GM12878 (cell line): Measurements from ENCODE around the gene HYCC1. TPM values are rescaled to one million over a fixed set of nuclear protein-coding genes. Genes with fewer than 3 reads are reported as not detected.
A peak's percentile ranks its signal among the peaks of the same experiment; 100 is the strongest.

ENCODE experiments used
- BMI1 ChIP-seq: fragments of 450-650 bp; IDR thresholded peaks from 2 replicates; pipeline ENCODE4 v1.6.1; 2016; ENCODE audit warnings: mild to moderate bottlenecking, moderate library complexity, borderline replicate concordance
- BRCA1 ChIP-seq: IDR thresholded peaks from 2 replicates; pipeline ENCODE4 v1.6.1; 2011; ENCODE audit warnings: low read depth, low read length, improper control_type of control experiment
- CBFB ChIP-seq: IDR thresholded peaks from 2 replicates; pipeline ENCODE4 v1.6.1; 2016; ENCODE audit warnings: antibody characterized with exemption, low read depth
- FOXM1 ChIP-seq: IDR thresholded peaks from 2 replicates; pipeline ENCODE4 v1.6.1; 2012; ENCODE audit warnings: low read depth, mild to moderate bottlenecking, inconsistent platforms, low read length, moderate library complexity
- NBN ChIP-seq: fragments of 450-650 bp; IDR thresholded peaks from 2 replicates; pipeline ENCODE4 v1.6.1; 2016
- NFYA ChIP-seq: IDR thresholded peaks from 2 replicates; pipeline ENCODE4 v1.6.1; 2011; ENCODE audit warnings: low read depth, mild to moderate bottlenecking, low read length, improper control_type of control experiment, borderline replicate concordance
- NR2C1 ChIP-seq: fragments of 450-650 bp; IDR thresholded peaks from 2 replicates; pipeline ENCODE4 v1.6.1; 2017; ENCODE audit warnings: antibody characterized with exemption, mild to moderate bottlenecking, moderate library complexity
- POLR2A ChIP-seq: IDR thresholded peaks from 2 replicates; pipeline ENCODE4 v1.6.1; 2011; ENCODE audit warnings: low read depth, mild to moderate bottlenecking, low read length
- POU2F2 ChIP-seq: IDR thresholded peaks from 3 replicates; pipeline ENCODE4 v1.6.1; 2011; ENCODE audit warnings: low read depth, mild to moderate bottlenecking, low read length, borderline replicate concordance
- STAT3 ChIP-seq: IDR thresholded peaks from 2 replicates; pipeline ENCODE4 v1.6.1; 2011; ENCODE audit warnings: low read depth, low read length, improper control_type of control experiment
- TCF7 ChIP-seq: IDR thresholded peaks from 2 replicates; pipeline ENCODE4 v1.6.1; 2014; ENCODE audit warnings: antibody characterized with exemption, borderline replicate concordance
- ZNF217 ChIP-seq: fragments of 450-650 bp; IDR thresholded peaks from 2 replicates; pipeline ENCODE4 v1.6.1; 2017; ENCODE audit warnings: antibody characterized with exemption, mild to moderate bottlenecking
- ZZZ3 ChIP-seq: IDR thresholded peaks from 2 replicates; pipeline ENCODE4 v1.6.1; 2011; ENCODE audit warnings: low read depth; ENCODE audit not compliant: control insufficient read depth, insufficient read length
- polyA plus RNA-seq, 11 experiments: library from polyadenylated mRNA; depleted of rRNA in 4 of 11; unstranded in 6 of 11; stranded (reverse) in 5 of 11; fragments of >200 nt; fragmentation: Nextera tagmentation in 4 of 11; fragmentation: Illumina TruSeq in 1 of 11; extraction: Ambion mirVana in 4 of 11; extraction: Trizol in 1 of 11; gene quantifications; 1 replicate in 1 of 11; 2 replicates in 10 of 11; pipeline versions ENCODE4 v1.2.1 to v1.2.3, GENCODE V29; 2011 to 2016; ENCODE audit warnings: inconsistent platforms in 2 of 11, missing spikeins in 2 of 11, low read depth in 1 of 11
- total RNA-seq, 4 experiments: library from RNA; depleted of rRNA in 3 of 4; stranded (reverse); fragments of >200 nt in 3 of 4; fragmentation: Illumina TruSeq in 1 of 4; extraction: Trizol in 1 of 4; gene quantifications; 2 replicates each; pipeline versions ENCODE4 v1.2.1 to v1.2.3, GENCODE V29; 2013 to 2021
- TF ChIP-seq, protein P1 (sequence below): fragments of 450-650 bp; IDR thresholded peaks from 2 replicates; pipeline ENCODE4 v1.6.1; 2016; ENCODE audit warnings: mild to moderate bottlenecking
- TF ChIP-seq, protein P2 (sequence below): IDR thresholded peaks from 2 replicates; pipeline ENCODE4 v1.6.1; 2012; ENCODE audit warnings: low read depth, low read length, improper control_type of control experiment
- TF ChIP-seq, protein P3 (sequence below): fragments of 150-350 bp; IDR thresholded peaks from 2 replicates; pipeline ENCODE4 v1.6.1; 2014; ENCODE audit warnings: mild to moderate bottlenecking, low read depth, low read length
- TF ChIP-seq, protein P4 (sequence below): fragments of 450-650 bp; IDR thresholded peaks from 2 replicates; pipeline ENCODE4 v1.6.1; 2017; ENCODE audit warnings: antibody characterized with exemption, mild to moderate bottlenecking, moderate library complexity
- TF ChIP-seq, protein P5 (sequence below): fragments of 450-650 bp; IDR thresholded peaks from 2 replicates; pipeline ENCODE4 v1.6.1; 2018; ENCODE audit warnings: mild to moderate bottlenecking, low read depth, moderate library complexity; ENCODE audit not compliant: partially characterized antibody

HYCC1 gene
- total and polyA plus RNA-seq, 10 of the 15 experiments (the other 5 are each of a cell fraction or from before 2014, with no cell fraction given), result 8.5 to 62.9 (median 33.1) TPM

DNA sequence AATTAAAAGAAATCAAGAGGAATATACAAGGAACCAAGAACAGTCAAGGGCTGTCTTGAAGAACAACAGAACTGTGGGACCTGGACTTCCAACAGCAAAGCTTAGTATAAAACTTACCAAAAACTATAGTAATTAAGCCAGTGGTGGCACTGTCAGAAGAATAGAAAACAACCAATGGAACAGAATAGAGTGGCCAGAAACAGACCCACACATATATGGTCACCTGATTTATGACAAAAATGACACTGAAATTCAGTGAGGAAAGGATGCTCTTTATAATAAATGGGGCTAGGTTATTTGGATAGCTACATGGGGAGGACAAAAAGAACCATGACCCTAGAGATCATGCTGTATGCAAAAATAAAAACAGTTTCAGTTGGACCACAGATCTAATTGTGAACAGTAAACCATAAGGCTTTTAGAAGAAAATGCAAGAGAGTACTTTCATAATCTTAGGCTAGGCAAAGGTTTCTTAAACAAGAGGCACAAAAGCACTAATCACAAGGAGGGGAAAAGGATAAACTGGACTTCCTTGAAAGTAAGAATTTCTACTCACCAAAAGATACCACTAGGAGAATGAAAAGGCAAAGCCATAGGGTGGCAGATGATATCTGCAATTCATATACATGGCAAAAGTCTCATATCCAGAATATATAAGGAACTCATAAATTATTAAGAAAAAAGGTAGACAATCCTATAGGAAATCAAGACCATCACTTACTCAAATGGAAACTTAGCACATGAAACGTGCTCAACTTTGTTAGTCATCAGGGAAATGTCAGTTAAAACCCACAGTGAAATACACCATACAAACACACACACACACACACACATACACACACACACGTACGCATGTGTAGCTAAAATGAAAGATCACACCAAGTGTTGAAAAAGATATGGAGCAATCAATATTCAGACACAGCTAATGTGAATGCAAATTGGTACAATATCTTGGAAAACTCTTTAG, 20.8 kb downstream of the HYCC1 start (continued):
- TF ChIP-seq ZNF217, result no peak; the same call in 1 of the 2 replicates
- no peak for TF ChIP-seq NR2C1
- TF ChIP-seq, protein P1, sequence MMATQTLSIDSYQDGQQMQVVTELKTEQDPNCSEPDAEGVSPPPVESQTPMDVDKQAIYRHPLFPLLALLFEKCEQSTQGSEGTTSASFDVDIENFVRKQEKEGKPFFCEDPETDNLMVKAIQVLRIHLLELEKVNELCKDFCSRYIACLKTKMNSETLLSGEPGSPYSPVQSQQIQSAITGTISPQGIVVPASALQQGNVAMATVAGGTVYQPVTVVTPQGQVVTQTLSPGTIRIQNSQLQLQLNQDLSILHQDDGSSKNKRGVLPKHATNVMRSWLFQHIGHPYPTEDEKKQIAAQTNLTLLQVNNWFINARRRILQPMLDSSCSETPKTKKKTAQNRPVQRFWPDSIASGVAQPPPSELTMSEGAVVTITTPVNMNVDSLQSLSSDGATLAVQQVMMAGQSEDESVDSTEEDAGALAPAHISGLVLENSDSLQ, result peak; percentile 55; the same call in 1 of the 2 replicates
- TF ChIP-seq, protein P2, sequence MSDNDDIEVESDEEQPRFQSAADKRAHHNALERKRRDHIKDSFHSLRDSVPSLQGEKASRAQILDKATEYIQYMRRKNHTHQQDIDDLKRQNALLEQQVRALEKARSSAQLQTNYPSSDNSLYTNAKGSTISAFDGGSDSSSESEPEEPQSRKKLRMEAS, result no peak
- TF ChIP-seq, protein P3, sequence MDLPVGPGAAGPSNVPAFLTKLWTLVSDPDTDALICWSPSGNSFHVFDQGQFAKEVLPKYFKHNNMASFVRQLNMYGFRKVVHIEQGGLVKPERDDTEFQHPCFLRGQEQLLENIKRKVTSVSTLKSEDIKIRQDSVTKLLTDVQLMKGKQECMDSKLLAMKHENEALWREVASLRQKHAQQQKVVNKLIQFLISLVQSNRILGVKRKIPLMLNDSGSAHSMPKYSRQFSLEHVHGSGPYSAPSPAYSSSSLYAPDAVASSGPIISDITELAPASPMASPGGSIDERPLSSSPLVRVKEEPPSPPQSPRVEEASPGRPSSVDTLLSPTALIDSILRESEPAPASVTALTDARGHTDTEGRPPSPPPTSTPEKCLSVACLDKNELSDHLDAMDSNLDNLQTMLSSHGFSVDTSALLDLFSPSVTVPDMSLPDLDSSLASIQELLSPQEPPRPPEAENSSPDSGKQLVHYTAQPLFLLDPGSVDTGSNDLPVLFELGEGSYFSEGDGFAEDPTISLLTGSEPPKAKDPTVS, result no peak
- TF ChIP-seq TCF7, result peak; percentile 68; the same call in 1 of the 2 replicates
- TF ChIP-seq BRCA1, result no peak
- TF ChIP-seq, protein P4, sequence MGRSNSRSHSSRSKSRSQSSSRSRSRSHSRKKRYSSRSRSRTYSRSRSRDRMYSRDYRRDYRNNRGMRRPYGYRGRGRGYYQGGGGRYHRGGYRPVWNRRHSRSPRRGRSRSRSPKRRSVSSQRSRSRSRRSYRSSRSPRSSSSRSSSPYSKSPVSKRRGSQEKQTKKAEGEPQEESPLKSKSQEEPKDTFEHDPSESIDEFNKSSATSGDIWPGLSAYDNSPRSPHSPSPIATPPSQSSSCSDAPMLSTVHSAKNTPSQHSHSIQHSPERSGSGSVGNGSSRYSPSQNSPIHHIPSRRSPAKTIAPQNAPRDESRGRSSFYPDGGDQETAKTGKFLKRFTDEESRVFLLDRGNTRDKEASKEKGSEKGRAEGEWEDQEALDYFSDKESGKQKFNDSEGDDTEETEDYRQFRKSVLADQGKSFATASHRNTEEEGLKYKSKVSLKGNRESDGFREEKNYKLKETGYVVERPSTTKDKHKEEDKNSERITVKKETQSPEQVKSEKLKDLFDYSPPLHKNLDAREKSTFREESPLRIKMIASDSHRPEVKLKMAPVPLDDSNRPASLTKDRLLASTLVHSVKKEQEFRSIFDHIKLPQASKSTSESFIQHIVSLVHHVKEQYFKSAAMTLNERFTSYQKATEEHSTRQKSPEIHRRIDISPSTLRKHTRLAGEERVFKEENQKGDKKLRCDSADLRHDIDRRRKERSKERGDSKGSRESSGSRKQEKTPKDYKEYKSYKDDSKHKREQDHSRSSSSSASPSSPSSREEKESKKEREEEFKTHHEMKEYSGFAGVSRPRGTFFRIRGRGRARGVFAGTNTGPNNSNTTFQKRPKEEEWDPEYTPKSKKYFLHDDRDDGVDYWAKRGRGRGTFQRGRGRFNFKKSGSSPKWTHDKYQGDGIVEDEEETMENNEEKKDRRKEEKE, result no peak
- peak; percentile 65; the same call in 2 of the 3 replicates for TF ChIP-seq POU2F2
- TF ChIP-seq ZZZ3, result no peak
- no peak for TF ChIP-seq POLR2A
- TF ChIP-seq NBN, result peak; percentile 67; the same call in 1 of the 2 replicates
- no peak for TF ChIP-seq CBFB
- TF ChIP-seq, protein P5, sequence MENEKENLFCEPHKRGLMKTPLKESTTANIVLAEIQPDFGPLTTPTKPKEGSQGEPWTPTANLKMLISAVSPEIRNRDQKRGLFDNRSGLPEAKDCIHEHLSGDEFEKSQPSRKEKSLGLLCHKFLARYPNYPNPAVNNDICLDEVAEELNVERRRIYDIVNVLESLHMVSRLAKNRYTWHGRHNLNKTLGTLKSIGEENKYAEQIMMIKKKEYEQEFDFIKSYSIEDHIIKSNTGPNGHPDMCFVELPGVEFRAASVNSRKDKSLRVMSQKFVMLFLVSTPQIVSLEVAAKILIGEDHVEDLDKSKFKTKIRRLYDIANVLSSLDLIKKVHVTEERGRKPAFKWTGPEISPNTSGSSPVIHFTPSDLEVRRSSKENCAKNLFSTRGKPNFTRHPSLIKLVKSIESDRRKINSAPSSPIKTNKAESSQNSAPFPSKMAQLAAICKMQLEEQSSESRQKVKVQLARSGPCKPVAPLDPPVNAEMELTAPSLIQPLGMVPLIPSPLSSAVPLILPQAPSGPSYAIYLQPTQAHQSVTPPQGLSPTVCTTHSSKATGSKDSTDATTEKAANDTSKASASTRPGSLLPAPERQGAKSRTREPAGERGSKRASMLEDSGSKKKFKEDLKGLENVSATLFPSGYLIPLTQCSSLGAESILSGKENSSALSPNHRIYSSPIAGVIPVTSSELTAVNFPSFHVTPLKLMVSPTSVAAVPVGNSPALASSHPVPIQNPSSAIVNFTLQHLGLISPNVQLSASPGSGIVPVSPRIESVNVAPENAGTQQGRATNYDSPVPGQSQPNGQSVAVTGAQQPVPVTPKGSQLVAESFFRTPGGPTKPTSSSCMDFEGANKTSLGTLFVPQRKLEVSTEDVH, result no peak
- no peak for TF ChIP-seq BMI1
- TF ChIP-seq STAT3, result no peak
- TF ChIP-seq NFYA, result no peak
- peak; percentile 56; the same call in 1 of the 2 replicates for TF ChIP-seq FOXM1
